Measurements from ENCODE around the gene MRTFA. TPM values are rescaled to one million over a fixed set of nuclear protein-coding genes. Genes with fewer than 3 reads are reported as not detected.
"Not testable (repeated sequence)": the region's sequence is repeated elsewhere in the genome, so short reads cannot be mapped to it uniquely, and the experiment has no call there.

The MRTFA gene
- total RNA-seq, 4 donors from 2014 or later = 46.0 to 408 (median 90.0) TPM

- Histone ChIP-seq H3K36me3 (no peaks in the 10 kb centered on the region), H3K27ac (no peak overlapping the region), H3K4me3 (no peak overlapping the region), H3K4me1 (peaks cover 0 to 8% (median 2%) of the 10 kb centered on the region in 4 donors), H3K27me3 (no peaks in the 10 kb centered on the region), H3K9me3 (no peaks in the 10 kb centered on the region)
- in situ Hi-C loops (cut with MboI; ENCODE audit: low pct_ligation_motif_present in 1 of 4, low pct_unique_long_range_greater_than_20kb in 1 of 4, low sequenced_read_pairs in 3 of 4) (no loop called here), intact Hi-C loops (cut with DNase I; ENCODE audit: low total_unique reads) (no loop called here)
- WGBS, 2 donors (ENCODE audit: low coverage in 1 of 2) = 76% methylated on average over 3 of the region's 3 CpGs; no CpG with 5 or more reads in 1 of the 2 donors
- TF ChIP-seq EP300 (IDR thresholded peaks at IDR 0.05; ENCODE audit: low read depth) (no peak), CTCF (IDR thresholded peaks at IDR 0.05) (no peak), POLR2A (IDR thresholded peaks at IDR 0.05) (no peak), POLR2AphosphoS5 (IDR thresholded peaks at IDR 0.05) (no peak)
- no peak for DNase-seq
Observed at GRCh38 chr22:40660730-40661129, 24.2 kb upstream of the MRTFA start.

GRCh38 chr22:40659166-40659565, 22.6 kb upstream of the MRTFA start:
- in situ Hi-C loops (cut with MboI; ENCODE audit: low pct_ligation_motif_present in 1 of 4, low pct_unique_long_range_greater_than_20kb in 1 of 4, low sequenced_read_pairs in 3 of 4) = no loop called here

DNA sequence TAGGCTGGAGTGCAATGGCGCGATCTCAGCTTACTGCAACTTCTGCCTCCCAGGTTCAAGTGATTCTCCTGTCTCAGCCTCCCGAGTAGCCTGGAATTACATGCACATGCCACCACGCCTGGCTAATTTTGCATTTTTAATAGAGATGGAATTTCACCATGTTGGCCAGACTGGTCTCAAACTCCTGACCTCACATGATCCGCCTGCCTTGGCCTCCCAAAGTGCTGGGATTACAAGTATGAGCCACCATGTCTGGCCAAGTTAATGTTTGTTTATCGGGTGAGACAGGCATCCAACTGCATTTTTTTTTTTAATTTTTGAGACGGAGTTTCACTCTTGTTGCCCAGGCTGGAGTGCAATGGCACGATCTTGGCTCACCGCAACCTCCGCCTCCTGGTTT, 20.1 kb upstream of the MRTFA start:
- H3K27ac ChIP-seq; H3K9me3 ChIP-seq; H3K4me3 ChIP-seq; in situ Hi-C loops (cut with MboI; ENCODE audit: low pct_ligation_motif_present in 1 of 4, low pct_unique_long_range_greater_than_20kb in 1 of 4, low sequenced_read_pairs in 3 of 4); DNase-seq; H3K36me3 ChIP-seq; intact Hi-C loops (cut with DNase I; ENCODE audit: low total_unique reads); H3K27me3 ChIP-seq: not testable (repeated sequence)
- peaks cover 9 to 21% (median 10%) of the 10 kb centered on the region in 4 donors for H3K4me1 ChIP-seq
- WGBS, 2 donors (ENCODE audit: low coverage in 1 of 2) = 88 to 94% methylated on average over 4 to 10 of the region's 10 CpGs

More at GRCh38 chr22:40659166-40659565, 22.6 kb upstream of the MRTFA start:
- TF ChIP-seq POLR2A (IDR thresholded peaks at IDR 0.05) = no peak
- no peak for TF ChIP-seq CTCF (IDR thresholded peaks at IDR 0.05)
- no peak for TF ChIP-seq EP300 (IDR thresholded peaks at IDR 0.05; ENCODE audit: low read depth)
- no peak for TF ChIP-seq POLR2AphosphoS5 (IDR thresholded peaks at IDR 0.05)
- Histone ChIP-seq H3K36me3 (no peaks in the 10 kb centered on the region), H3K4me1 (peaks cover 0 to 7% (median 3%) of the 10 kb centered on the region in 4 donors), H3K9me3 (no peaks in the 10 kb centered on the region), H3K27ac (no peak overlapping the region), H3K27me3 (no peaks in the 10 kb centered on the region), H3K4me3 (no peak overlapping the region)
- 84 to 87% methylated on average over 6 of the region's 6 CpGs for WGBS, 2 donors (ENCODE audit: low coverage in 1 of 2)
- intact Hi-C loops (cut with DNase I; ENCODE audit: low total_unique reads) = no loop called here
- no peak for DNase-seq

DNA sequence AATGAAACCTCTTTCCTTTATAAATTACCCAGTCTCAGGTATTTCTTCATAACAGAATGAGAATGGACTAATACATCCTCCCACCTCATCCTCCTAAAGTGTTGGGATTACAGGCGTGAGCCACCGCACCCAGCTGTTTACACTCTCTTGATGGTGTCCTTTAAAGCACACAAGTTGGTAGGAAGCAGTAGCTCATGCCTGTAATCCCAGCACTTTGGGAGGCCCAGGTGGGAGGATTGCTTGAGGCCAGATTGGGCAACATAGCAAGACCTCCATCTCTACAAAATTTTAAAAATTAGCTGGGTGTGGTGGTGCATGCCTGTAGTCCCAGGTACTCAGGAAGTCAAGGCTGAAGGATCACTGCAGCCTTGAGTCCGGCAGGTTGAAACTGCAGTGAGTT, 19.4 kb upstream of the MRTFA start:
- DNase-seq; H3K36me3 ChIP-seq; H3K27me3 ChIP-seq; intact Hi-C loops (cut with DNase I; ENCODE audit: low total_unique reads); H3K27ac ChIP-seq; H3K4me3 ChIP-seq; in situ Hi-C loops (cut with MboI; ENCODE audit: low pct_ligation_motif_present in 1 of 4, low pct_unique_long_range_greater_than_20kb in 1 of 4, low sequenced_read_pairs in 3 of 4); H3K9me3 ChIP-seq: not testable (repeated sequence)
- peaks cover 9 to 26% (median 12%) of the 10 kb centered on the region in 4 donors for H3K4me1 ChIP-seq
- 75 to 87% methylated on average over 3 of the region's 3 CpGs for WGBS, 2 donors (ENCODE audit: low coverage in 1 of 2)

GRCh38 chr22:40654522-40655167, 18.1 kb upstream of the MRTFA start:
- no peak overlapping the region for H3K4me3 ChIP-seq
- H3K27ac ChIP-seq = peak overlapping the region; percentile 60 to 96 (median 84)
- in situ Hi-C loops (cut with MboI; ENCODE audit: low pct_ligation_motif_present in 1 of 4, low pct_unique_long_range_greater_than_20kb in 1 of 4, low sequenced_read_pairs in 3 of 4) (no loop called here), intact Hi-C loops (cut with DNase I; ENCODE audit: low total_unique reads) (no loop called here)
- peak; percentile 37 for DNase-seq
- 45 to 46% methylated on average over 5 to 11 of the region's 11 CpGs for WGBS, 2 donors (ENCODE audit: low coverage in 1 of 2)
- no peaks in the 10 kb centered on the region for H3K27me3 ChIP-seq
- H3K4me1 ChIP-seq = peaks cover 9 to 26% (median 12%) of the 10 kb centered on the region in 4 donors
- peak in 4 of 5 experiments; percentile 9 to 36 (median 26) for TF ChIP-seq CTCF (IDR thresholded peaks at IDR 0.05)
- TF ChIP-seq POLR2A (IDR thresholded peaks at IDR 0.05) = no peak
- TF ChIP-seq POLR2AphosphoS5 (IDR thresholded peaks at IDR 0.05) = no peak
- TF ChIP-seq EP300 (IDR thresholded peaks at IDR 0.05; ENCODE audit: low read depth) = no peak
- H3K36me3 ChIP-seq = no peaks in the 10 kb centered on the region
- H3K9me3 ChIP-seq = no peaks in the 10 kb centered on the region
